Muscle of arm (tissue), 12 donors: ENCODE measurements around the gene EFEMP2. TPM values are rescaled to one million over a fixed set of nuclear protein-coding genes. Genes with fewer than 3 reads are reported as not detected.
"Not testable (repeated sequence)": the region's sequence is repeated elsewhere in the genome, so short reads cannot be mapped to it uniquely, and the experiment has no call there.

Experiments used
- DNase-seq: peaks from one replicate; pipeline ENCODE4 v3.0.0-alpha.2; 2013
- polyA plus RNA-seq, 12 donors: library from polyadenylated mRNA; unstranded; fragments of 120-200 nt; gene quantifications; one replicate each; pipeline ENCODE4 v1.2.1, GENCODE V29; 2013; ENCODE audit not compliant: insufficient read length in 12 of 12

Gene EFEMP2
- polyA plus RNA-seq, 12 donors, result 72.0 to 155 (median 92.2) TPM; not detected in 1

GRCh38 chr11:65856689-65857499 is 15.7 kb downstream of the EFEMP2 start:
- DNase-seq, result peak; percentile 79

- DNase-seq, result no peak
Measured at GRCh38 chr11:65855927-65856363, 16.7 kb downstream of the EFEMP2 start.

GRCh38 chr11:65854852-65855837 is 17.5 kb downstream of the EFEMP2 start:
- no peak for DNase-seq

- no peak for DNase-seq
Measured at GRCh38 chr11:65854161-65854592, 18.4 kb downstream of the EFEMP2 start.

GRCh38 chr11:65853246-65853979 is 19.2 kb downstream of the EFEMP2 start:
- DNase-seq, result no peak

- no peak for DNase-seq
Measured at GRCh38 chr11:65852508-65853245, 19.9 kb downstream of the EFEMP2 start.

- DNase-seq, result no peak
Measured at GRCh38 chr11:65851811-65852507, 20.6 kb downstream of the EFEMP2 start.

GRCh38 chr11:65851083-65851579 is 21.5 kb downstream of the EFEMP2 start:
- no peak for DNase-seq

GRCh38 chr11:65850217-65851082 is 22.1 kb downstream of the EFEMP2 start:
- no peak for DNase-seq

GRCh38 chr11:65849771-65850216 is 22.8 kb downstream of the EFEMP2 start:
- no peak for DNase-seq

GRCh38 chr11:65849366-65849765 is 23.2 kb downstream of the EFEMP2 start:
- no peak for DNase-seq

- DNase-seq, result not testable (repeated sequence)
Measured at GRCh38 chr11:65848693-65849092, 23.9 kb downstream of the EFEMP2 start.

GRCh38 chr11:65847746-65848145 is 24.9 kb downstream of the EFEMP2 start:
- DNase-seq, result no peak

GRCh38 chr11:65844231-65844872 is 28.2 kb downstream of the EFEMP2 start:
- no peak for DNase-seq

- DNase-seq, result no peak
Measured at GRCh38 chr11:65843811-65844210, 28.8 kb downstream of the EFEMP2 start.

GRCh38 chr11:65842144-65842543 is 30.5 kb downstream of the EFEMP2 start:
- DNase-seq, result no peak

GRCh38 chr11:65834202-65834601 is 38.4 kb downstream of the EFEMP2 start:
- no peak for DNase-seq

- peak; percentile 96 for DNase-seq
Measured at GRCh38 chr11:65833297-65834030, 39.1 kb downstream of the EFEMP2 start, which contains the start of gene SNX32. SNX32 (plus strand) TSS chr11:65833963; CDS start chr11:65834066, 103 bp downstream.
